ENCODE data around the gene ARL13B. TPM values are rescaled to one million over a fixed set of nuclear protein-coding genes. Genes with fewer than 3 reads are reported as not detected.

The ARL13B gene
- total RNA-seq, 1 donor from 2014 or later: 13.5 TPM

DNA sequence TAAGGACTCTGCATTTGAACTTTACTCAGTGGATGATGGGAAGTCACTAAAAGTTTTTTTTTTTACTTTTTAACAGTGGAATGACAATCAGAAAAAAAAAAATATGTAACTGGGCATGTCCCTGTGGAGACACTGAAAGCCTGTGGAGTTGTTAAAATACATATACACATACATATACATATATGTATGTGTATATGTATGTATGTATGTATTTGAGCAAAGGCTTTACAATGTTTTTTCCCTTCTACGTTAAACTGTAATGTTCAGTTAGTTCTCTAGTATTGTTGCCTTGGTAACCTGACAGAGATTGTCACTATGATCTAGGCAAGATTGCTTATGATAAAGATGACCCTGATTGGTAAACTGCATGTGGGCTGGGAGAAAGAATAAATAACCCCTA lies 113.2 kb downstream of the ARL13B start:
- Histone ChIP-seq H3K27ac (no peak overlapping the region), H3K4me3 (no peak overlapping the region), H3K4me1 (no peaks in the 10 kb centered on the region), H3K27me3 (no peaks in the 10 kb centered on the region), H3K36me3 (peaks cover 0 to 23% of the 10 kb centered on the region in 2 donors), H3K9me3 (no peaks in the 10 kb centered on the region)
- no peak for DNase-seq (ENCODE audit: extremely low spot score in 2 of 2)
- TF ChIP-seq, protein P1, sequence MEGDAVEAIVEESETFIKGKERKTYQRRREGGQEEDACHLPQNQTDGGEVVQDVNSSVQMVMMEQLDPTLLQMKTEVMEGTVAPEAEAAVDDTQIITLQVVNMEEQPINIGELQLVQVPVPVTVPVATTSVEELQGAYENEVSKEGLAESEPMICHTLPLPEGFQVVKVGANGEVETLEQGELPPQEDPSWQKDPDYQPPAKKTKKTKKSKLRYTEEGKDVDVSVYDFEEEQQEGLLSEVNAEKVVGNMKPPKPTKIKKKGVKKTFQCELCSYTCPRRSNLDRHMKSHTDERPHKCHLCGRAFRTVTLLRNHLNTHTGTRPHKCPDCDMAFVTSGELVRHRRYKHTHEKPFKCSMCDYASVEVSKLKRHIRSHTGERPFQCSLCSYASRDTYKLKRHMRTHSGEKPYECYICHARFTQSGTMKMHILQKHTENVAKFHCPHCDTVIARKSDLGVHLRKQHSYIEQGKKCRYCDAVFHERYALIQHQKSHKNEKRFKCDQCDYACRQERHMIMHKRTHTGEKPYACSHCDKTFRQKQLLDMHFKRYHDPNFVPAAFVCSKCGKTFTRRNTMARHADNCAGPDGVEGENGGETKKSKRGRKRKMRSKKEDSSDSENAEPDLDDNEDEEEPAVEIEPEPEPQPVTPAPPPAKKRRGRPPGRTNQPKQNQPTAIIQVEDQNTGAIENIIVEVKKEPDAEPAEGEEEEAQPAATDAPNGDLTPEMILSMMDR (IDR thresholded peaks at IDR 0.05): no peak
- intact Hi-C loops (cut with DNase I): no loop called here

DNA sequence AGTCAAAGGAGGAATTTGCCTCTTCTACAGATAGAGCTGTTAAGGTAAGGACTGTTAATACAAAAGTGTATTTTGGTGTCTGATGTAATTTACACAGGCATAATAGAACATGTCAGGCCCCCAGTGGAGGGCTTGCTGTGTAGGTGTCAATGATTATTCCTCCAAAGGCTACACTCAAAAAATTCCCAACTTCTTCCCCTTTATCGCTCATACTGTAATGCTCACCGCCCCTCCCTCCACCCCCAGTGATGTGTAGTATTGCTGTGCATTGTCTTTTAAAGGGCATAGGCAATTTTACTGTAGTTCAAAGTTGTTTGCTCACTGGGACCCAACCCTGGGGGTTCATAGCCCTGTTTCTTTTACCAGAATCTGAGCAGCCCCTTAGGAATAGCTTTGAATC lies 115.2 kb downstream of the ARL13B start:
- Histone ChIP-seq H3K9me3 (no peaks in the 10 kb centered on the region), H3K27ac (no peak overlapping the region), H3K4me3 (no peak overlapping the region), H3K4me1 (no peaks in the 10 kb centered on the region), H3K36me3 (peaks cover 0 to 30% of the 10 kb centered on the region in 2 donors), H3K27me3 (no peaks in the 10 kb centered on the region)
- DNase-seq (ENCODE audit: extremely low spot score in 2 of 2): no peak
- intact Hi-C loops (cut with DNase I): no loop called here
- no peak for TF ChIP-seq POLR2A (IDR thresholded peaks at IDR 0.05)
- TF ChIP-seq, protein P1 (IDR thresholded peaks at IDR 0.05): no peak
- TF ChIP-seq POLR2AphosphoS5 (IDR thresholded peaks at IDR 0.05; ENCODE audit: insufficient read depth in 1 of 2, low read depth in 1 of 2): no peak

DNA sequence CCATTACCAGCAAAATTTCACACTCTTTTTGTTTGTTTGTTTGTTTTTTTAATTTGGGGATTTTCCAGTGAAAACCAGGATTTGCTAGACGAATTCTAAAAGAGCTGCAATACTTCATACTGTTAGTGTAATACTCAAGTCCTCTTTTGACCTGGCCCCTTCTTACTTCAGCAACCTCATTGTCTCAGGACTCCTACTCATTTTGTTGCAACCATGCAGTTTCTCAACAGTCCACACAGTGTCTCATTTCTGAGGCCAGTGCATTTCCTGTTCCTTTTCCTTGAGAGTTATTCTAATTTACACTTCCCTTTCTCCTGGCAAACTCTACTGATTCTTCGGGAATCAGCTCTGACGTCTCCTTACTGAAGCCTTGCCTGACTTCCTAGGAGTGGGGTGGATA lies 118.5 kb downstream of the ARL13B start:
- H3K9me3 ChIP-seq: no peaks in the 10 kb centered on the region
- H3K27ac ChIP-seq: no peak overlapping the region
- H3K36me3 ChIP-seq: peaks cover 0 to 38% of the 10 kb centered on the region in 2 donors
- H3K4me1 ChIP-seq: no peaks in the 10 kb centered on the region
- intact Hi-C loops (cut with DNase I): no loop called here
- DNase-seq (ENCODE audit: extremely low spot score in 2 of 2): no peak
- no peaks in the 10 kb centered on the region for H3K27me3 ChIP-seq
- no peak for TF ChIP-seq POLR2A (IDR thresholded peaks at IDR 0.05)
- no peak for TF ChIP-seq POLR2AphosphoS5 (IDR thresholded peaks at IDR 0.05; ENCODE audit: insufficient read depth in 1 of 2, low read depth in 1 of 2)
- TF ChIP-seq, protein P1 (IDR thresholded peaks at IDR 0.05): no peak
- H3K4me3 ChIP-seq: no peak overlapping the region

DNA sequence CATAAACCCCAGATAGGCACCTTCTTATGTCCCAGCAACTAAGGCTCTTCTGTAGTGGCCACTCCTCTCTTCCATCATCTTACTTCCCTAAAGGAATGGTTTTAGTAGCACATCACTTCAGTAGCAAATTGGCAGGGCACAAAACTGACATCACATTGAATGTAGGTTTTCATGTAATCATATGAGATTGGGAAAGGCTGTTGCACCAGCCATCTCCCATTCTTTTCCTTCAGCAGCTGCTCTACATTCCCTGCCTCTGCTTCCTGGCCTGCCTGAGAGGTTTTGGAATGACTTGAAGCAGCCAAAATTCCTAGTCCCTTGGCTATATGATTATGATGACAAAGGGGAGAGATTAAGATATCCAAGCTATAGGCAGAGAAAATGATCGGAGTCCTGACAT lies 119.4 kb downstream of the ARL13B start:
- intact Hi-C loops (cut with DNase I): no loop called here
- TF ChIP-seq, protein P1 (IDR thresholded peaks at IDR 0.05): no peak
- TF ChIP-seq POLR2AphosphoS5 (IDR thresholded peaks at IDR 0.05; ENCODE audit: insufficient read depth in 1 of 2, low read depth in 1 of 2): no peak
- TF ChIP-seq POLR2A (IDR thresholded peaks at IDR 0.05): no peak

DNA sequence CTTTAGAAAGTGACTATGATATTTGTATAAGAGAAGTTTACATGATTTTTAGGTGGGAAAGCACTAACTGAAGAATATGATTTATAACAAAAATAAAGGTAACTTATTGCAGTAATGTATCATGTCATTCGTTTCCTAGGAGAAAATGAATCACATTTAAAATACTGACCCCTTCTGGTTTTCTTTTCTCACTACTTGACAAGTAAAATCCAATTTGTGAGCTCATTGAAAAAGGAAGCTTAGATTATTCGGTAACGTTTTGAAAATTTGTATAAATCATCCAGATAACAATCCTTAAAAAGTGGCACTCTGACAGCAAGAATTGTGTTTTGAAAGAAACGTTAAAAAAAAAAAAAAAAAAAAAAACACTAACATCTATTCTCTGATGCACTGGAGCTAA lies 121.9 kb downstream of the ARL13B start:
- no peak for DNase-seq (ENCODE audit: extremely low spot score in 2 of 2)
- peaks cover 0 to 20% of the 10 kb centered on the region in 2 donors for H3K36me3 ChIP-seq
- H3K4me1 ChIP-seq: no peaks in the 10 kb centered on the region
- H3K4me3 ChIP-seq: no peak overlapping the region
- TF ChIP-seq, protein P1 (IDR thresholded peaks at IDR 0.05): no peak
- TF ChIP-seq POLR2A (IDR thresholded peaks at IDR 0.05) (no peak), POLR2AphosphoS5 (IDR thresholded peaks at IDR 0.05; ENCODE audit: insufficient read depth in 1 of 2, low read depth in 1 of 2) (no peak)
- no peaks in the 10 kb centered on the region for H3K9me3 ChIP-seq
- H3K27ac ChIP-seq: no peak overlapping the region
- intact Hi-C loops (cut with DNase I): no loop called here
- no peaks in the 10 kb centered on the region for H3K27me3 ChIP-seq

More for the DNA sequence above, 119.4 kb downstream of the ARL13B start:
- Histone ChIP-seq H3K36me3 (peaks cover 0 to 38% of the 10 kb centered on the region in 2 donors), H3K4me1 (no peaks in the 10 kb centered on the region), H3K9me3 (no peaks in the 10 kb centered on the region), H3K27me3 (no peaks in the 10 kb centered on the region), H3K27ac (no peak overlapping the region), H3K4me3 (no peak overlapping the region)
- no peak for DNase-seq (ENCODE audit: extremely low spot score in 2 of 2)

Small RNA genes within 50 kb of the gene (small RNA-seq; reads per million reads assigned to genes)
- gene RF00019: not detected
- gene RNU6-511P: not detected

Other genes starting within 250 kb of the ARL13B start
- 29.7 TPM for gene PROS1, start 6.3 kb upstream of the ARL13B start, total RNA-seq
- gene STX19, start 48.4 kb downstream of the ARL13B start, total RNA-seq: 2.5 TPM
- gene DHFR2, start 82.8 kb downstream of the ARL13B start, total RNA-seq: 6.4 TPM
- 15.7 TPM for gene NSUN3, start 82.9 kb downstream of the ARL13B start, total RNA-seq

All from vagina (tissue), 2 donors.